Activated CD4-positive, CD25-positive, alpha-beta regulatory T cell treated with anti-CD3 and anti-CD28 coated beads, Interleukin-2, amount 50 U/mL, for 16 hours (primary cell): Measurements from ENCODE around the gene OR2AT4.
"Not testable (repeated sequence)": the region's sequence is repeated elsewhere in the genome, so short reads cannot be mapped to it uniquely, and the experiment has no call there.

Source experiments
- DNase-seq: peaks from one replicate; pipeline ENCODE4 v3.0.0-alpha.2; 2020; ENCODE audit warnings: low read depth, low spot score

OR2AT4 gene

GRCh38 chr11:75068559-75068958, 28.1 kb downstream of the OR2AT4 start:
- DNase-seq = no peak

- DNase-seq = no peak
These were observed 30.6 kb downstream of the OR2AT4 start for GRCh38 chr11:75066061-75066460.

- DNase-seq = no peak
These were observed 32.8 kb downstream of the OR2AT4 start for GRCh38 chr11:75063741-75064314.

GRCh38 chr11:75059299-75059698, 37.4 kb downstream of the OR2AT4 start:
- no peak for DNase-seq

GRCh38 chr11:75056814-75057213, 39.9 kb downstream of the OR2AT4 start:
- no peak for DNase-seq

- DNase-seq = no peak
These were observed 41.2 kb downstream of the OR2AT4 start for GRCh38 chr11:75055511-75055910.

- DNase-seq = no peak
These were observed 44.2 kb downstream of the OR2AT4 start for GRCh38 chr11:75052457-75052856.

- DNase-seq = no peak
These were observed 45.6 kb downstream of the OR2AT4 start for GRCh38 chr11:75051043-75051442.

GRCh38 chr11:75050516-75050915, 46.2 kb downstream of the OR2AT4 start:
- no peak for DNase-seq

GRCh38 chr11:75049501-75050266, 47.0 kb downstream of the OR2AT4 start:
- not testable (repeated sequence) for DNase-seq

- no peak for DNase-seq
These were observed 49.5 kb downstream of the OR2AT4 start for GRCh38 chr11:75047191-75047590.

GRCh38 chr11:75046668-75047067, 50.0 kb downstream of the OR2AT4 start:
- DNase-seq = not testable (repeated sequence)

- not testable (repeated sequence) for DNase-seq
These were observed 52.1 kb downstream of the OR2AT4 start for GRCh38 chr11:75044381-75045170.

- not testable (repeated sequence) for DNase-seq
These were observed 54.9 kb downstream of the OR2AT4 start for GRCh38 chr11:75041821-75042220.

GRCh38 chr11:75041263-75041662, 55.4 kb downstream of the OR2AT4 start:
- DNase-seq = no peak

GRCh38 chr11:75040167-75040770, 56.4 kb downstream of the OR2AT4 start:
- DNase-seq = no peak

GRCh38 chr11:75035911-75036565, 60.6 kb downstream of the OR2AT4 start:
- DNase-seq = no peak

GRCh38 chr11:75035256-75035655, 61.4 kb downstream of the OR2AT4 start:
- DNase-seq = no peak

- DNase-seq = no peak
These were observed 62.8 kb downstream of the OR2AT4 start for GRCh38 chr11:75033916-75034315.

GRCh38 chr11:75032550-75032935, 64.1 kb downstream of the OR2AT4 start:
- no peak for DNase-seq

GRCh38 chr11:75031771-75032549, 64.7 kb downstream of the OR2AT4 start:
- peak; percentile 31 for DNase-seq
